ENCODE data around the gene MCUR1. TPM values are rescaled to one million over a fixed set of nuclear protein-coding genes. Genes with fewer than 3 reads are reported as not detected.

MCUR1 gene
- total and polyA plus RNA-seq, 10 of the 15 experiments (the other 5 are each of a cell fraction or from before 2014, with no cell fraction given) = 4.4 to 43.9 (median 18.3) TPM

DNA sequence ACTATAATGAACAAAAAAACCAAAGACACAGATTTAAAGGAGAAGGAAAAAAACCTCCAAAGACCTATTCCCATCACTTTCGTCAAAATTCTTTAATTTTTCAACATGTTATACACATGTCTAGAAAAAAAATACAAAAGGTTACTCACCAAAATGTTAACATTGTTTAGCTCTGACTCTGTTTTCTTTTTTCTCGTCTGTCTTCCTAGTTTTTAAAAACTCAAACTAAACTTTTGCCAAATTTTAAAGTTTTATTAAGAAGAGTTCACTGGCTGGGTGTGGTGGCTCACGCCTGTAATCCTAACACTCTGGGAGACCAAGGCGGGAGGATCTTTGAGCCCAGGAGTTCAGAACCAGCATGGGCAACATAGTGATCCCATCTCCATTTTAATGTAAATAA lies 10.8 kb downstream of the MCUR1 start:
- H3K36me3 ChIP-seq (ENCODE audit: control insufficient read depth in 2 of 2, insufficient read depth in 2 of 2, low read length in 1 of 2) = peaks cover 5 to 29% of the 10 kb centered on the region in 2 experiments; a peak in 2 of 4 replicates
- CTCF ChIA-PET = interaction anchor here (1.3 kb wide), 1 partner anchor 8 kb away, joined by 4 read pairs; no protein-coding TSS in a partner anchor
- POLR2A ChIA-PET = no interaction called here
- H2AFZ ChIP-seq (ENCODE audit: control insufficient read depth, low read depth, low read length) = no peak overlapping the region
- no peak overlapping the region for H3K27ac ChIP-seq (ENCODE audit: control insufficient read depth, insufficient read depth)
- H3K4me2 ChIP-seq (ENCODE audit: control insufficient read depth, insufficient read depth) = no peak overlapping the region
- DNase-seq (ENCODE audit: low read depth, low spot score) (no peak), FAIRE-seq (no peak), ATAC-seq (no peak)
- no peak overlapping the region for H3K4me3 ChIP-seq
- H4K20me1 ChIP-seq (ENCODE audit: control insufficient read depth, insufficient read depth) = no peaks in the 10 kb centered on the region
- intact Hi-C loops (cut with micrococcal nuclease; ENCODE audit: unreplicated experiment) = no loop called here
- in situ Hi-C loops (cut with MboI) = no loop called here
- no peak overlapping the region for H3K9ac ChIP-seq (ENCODE audit: control insufficient read depth, insufficient read depth, low read length)
- H3K79me2 ChIP-seq (ENCODE audit: control insufficient read depth, insufficient read depth, low read length) = no peaks in the 10 kb centered on the region; the same call in 1 of the 2 replicates
- TF ChIP-seq POU2F2 (IDR thresholded peaks at IDR 0.05; ENCODE audit: borderline replicate concordance, low read depth, low read length) (no peak), SUPT20H (IDR thresholded peaks at IDR 0.05; ENCODE audit: borderline replicate concordance, control insufficient read depth, low read depth, low read length) (no peak)
- TF ChIP-seq, protein P1, sequence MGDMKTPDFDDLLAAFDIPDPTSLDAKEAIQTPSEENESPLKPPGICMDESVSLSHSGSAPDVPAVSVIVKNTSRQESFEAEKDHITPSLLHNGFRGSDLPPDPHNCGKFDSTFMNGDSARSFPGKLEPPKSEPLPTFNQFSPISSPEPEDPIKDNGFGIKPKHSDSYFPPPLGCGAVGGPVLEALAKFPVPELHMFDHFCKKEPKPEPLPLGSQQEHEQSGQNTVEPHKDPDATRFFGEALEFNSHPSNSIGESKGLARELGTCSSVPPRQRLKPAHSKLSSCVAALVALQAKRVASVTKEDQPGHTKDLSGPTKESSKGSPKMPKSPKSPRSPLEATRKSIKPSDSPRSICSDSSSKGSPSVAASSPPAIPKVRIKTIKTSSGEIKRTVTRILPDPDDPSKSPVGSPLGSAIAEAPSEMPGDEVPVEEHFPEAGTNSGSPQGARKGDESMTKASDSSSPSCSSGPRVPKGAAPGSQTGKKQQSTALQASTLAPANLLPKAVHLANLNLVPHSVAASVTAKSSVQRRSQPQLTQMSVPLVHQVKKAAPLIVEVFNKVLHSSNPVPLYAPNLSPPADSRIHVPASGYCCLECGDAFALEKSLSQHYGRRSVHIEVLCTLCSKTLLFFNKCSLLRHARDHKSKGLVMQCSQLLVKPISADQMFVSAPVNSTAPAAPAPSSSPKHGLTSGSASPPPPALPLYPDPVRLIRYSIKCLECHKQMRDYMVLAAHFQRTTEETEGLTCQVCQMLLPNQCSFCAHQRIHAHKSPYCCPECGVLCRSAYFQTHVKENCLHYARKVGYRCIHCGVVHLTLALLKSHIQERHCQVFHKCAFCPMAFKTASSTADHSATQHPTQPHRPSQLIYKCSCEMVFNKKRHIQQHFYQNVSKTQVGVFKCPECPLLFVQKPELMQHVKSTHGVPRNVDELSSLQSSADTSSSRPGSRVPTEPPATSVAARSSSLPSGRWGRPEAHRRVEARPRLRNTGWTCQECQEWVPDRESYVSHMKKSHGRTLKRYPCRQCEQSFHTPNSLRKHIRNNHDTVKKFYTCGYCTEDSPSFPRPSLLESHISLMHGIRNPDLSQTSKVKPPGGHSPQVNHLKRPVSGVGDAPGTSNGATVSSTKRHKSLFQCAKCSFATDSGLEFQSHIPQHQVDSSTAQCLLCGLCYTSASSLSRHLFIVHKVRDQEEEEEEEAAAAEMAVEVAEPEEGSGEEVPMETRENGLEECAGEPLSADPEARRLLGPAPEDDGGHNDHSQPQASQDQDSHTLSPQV (IDR thresholded peaks at IDR 0.05) = no peak
- no peaks in the 10 kb centered on the region for H3K27me3 ChIP-seq (replicated peaks in 1 of 2; ENCODE audit: control insufficient read depth in 2 of 2, insufficient read depth in 2 of 2, low read length in 1 of 2)
- RAD21 ChIA-PET (ENCODE audit: unreplicated experiment) = no interaction called here
- H3K4me1 ChIP-seq (ENCODE audit: control insufficient read depth, insufficient read depth, low read length) = no peaks in the 10 kb centered on the region
- SMC1A ChIA-PET (ENCODE audit: uncharacterized antibody, unreplicated experiment) = no interaction called here
- no peaks in the 10 kb centered on the region for H3K9me3 ChIP-seq (replicated peaks; ENCODE audit: control insufficient read depth, insufficient read depth, low read length)
- whole genome bisulfite sequencing (ENCODE audit: insufficient coverage, insufficient replicate concordance, low lambda C conversion rate, missing lambda C conversion rate) = 100% methylated on average over 4 of the region's 4 CpGs
- no TSS peak for BruUV-seq (replicated peaks)

All from GM12878 (cell line).